Cardiac fibroblast (primary cell): Measurements from ENCODE around the gene ANKS1B.
A peak's percentile ranks its signal among the peaks of the same experiment; 100 is the strongest.

ENCODE experiments used
- DNase-seq, 2 donors: peaks; one replicate each; pipeline versions ENCODE4 v3.0.0 to v3.0.0-alpha.2; 2010; ENCODE audit warnings: low read depth in 2 of 2
- H3K4me3 ChIP-seq, 2 donors: replicated peaks in 1 of 2; 1 replicate in 1 of 2; 2 replicates in 1 of 2; pipeline ENCODE4 v1.5.1; 2011; ENCODE audit warnings: low read depth in 2 of 2, low read length in 2 of 2, mild to moderate bottlenecking in 2 of 2, moderate library complexity in 1 of 2
- CTCF ChIP-seq: IDR thresholded peaks from one replicate; pipeline ENCODE4 v1.5.1; 2011; ENCODE audit warnings: low read depth, mild to moderate bottlenecking, low read length, inconsistent platforms

Gene ANKS1B

GRCh38 chr12:99108924-99109323 lies 875.8 kb downstream of the ANKS1B start:
- H3K4me3 ChIP-seq, result no peak overlapping the region
- TF ChIP-seq CTCF, result no peak
- no peak for DNase-seq

GRCh38 chr12:99099786-99100185 lies 885.0 kb downstream of the ANKS1B start:
- TF ChIP-seq CTCF, result no peak
- DNase-seq, result no peak
- H3K4me3 ChIP-seq, result no peak overlapping the region

- no peak for TF ChIP-seq CTCF
- no peak for DNase-seq
- no peak overlapping the region for H3K4me3 ChIP-seq
Observed at GRCh38 chr12:99097171-99097570, 887.6 kb downstream of the ANKS1B start.

- H3K4me3 ChIP-seq, result no peak overlapping the region
- no peak for TF ChIP-seq CTCF
- no peak for DNase-seq
Observed at GRCh38 chr12:99093166-99093565, 891.6 kb downstream of the ANKS1B start.

- H3K4me3 ChIP-seq, result no peak overlapping the region
- no peak for TF ChIP-seq CTCF
- no peak for DNase-seq
Observed at GRCh38 chr12:99092100-99092851, 892.5 kb downstream of the ANKS1B start.

- DNase-seq, result peak in 1 of 2 donors; percentile 1
- TF ChIP-seq CTCF, result no peak
- H3K4me3 ChIP-seq, result no peak overlapping the region
Observed at GRCh38 chr12:99087278-99087677, 897.5 kb downstream of the ANKS1B start.

GRCh38 chr12:99079811-99080210 lies 904.9 kb downstream of the ANKS1B start:
- H3K4me3 ChIP-seq, result no peak overlapping the region
- no peak for TF ChIP-seq CTCF
- no peak for DNase-seq
